Raji (cell line): Measurements from ENCODE around the gene CBX2.

Source experiments
- POLR2A ChIP-seq: IDR thresholded peaks from 2 replicates; pipeline ENCODE4 v1.6.1; 2011; ENCODE audit warnings: low read depth, low read length, control low read depth; ENCODE audit not compliant: insufficient read depth

CBX2 gene

DNA sequence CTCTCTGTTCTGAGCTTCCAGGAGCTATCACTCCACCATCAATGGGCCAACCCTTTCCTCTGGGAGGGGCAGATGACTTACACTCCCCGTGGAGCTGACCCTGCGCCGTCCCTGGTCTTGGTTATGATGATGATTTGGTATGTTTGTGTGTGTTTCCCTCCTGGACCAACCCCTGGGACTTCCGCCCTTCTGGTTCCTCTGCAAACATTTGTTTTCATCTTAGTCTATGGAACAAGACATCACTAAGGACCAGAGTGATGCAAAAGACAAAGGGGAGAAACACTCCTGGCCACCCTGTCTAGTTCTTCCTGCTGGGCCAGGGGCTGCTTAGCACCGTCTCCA lies 47.6 kb downstream of the CBX2 start:
- no peak for TF ChIP-seq POLR2A

DNA sequence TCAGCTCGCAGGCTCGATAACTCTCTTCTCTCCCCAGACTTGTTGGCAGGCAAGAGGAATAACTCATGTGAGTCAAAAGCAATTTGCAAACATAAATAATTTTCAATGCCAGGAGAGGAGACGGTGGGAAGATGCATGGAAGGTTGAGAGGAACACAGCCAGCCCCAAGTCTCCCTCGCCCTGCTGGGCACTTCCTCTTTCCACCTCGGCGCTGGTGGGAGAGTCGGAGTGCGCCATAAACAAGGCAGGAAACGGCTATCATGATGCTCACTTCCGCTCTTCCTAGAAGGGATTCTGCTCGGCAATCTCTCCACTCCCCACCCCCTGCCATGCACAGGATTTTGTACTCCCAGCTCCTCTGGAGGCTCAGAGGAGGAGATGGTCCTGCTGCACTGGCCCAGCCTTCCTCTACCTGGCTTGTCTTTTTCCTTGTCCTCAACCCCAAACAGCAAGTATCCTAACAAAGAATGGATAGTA lies 48.3 kb downstream of the CBX2 start:
- TF ChIP-seq POLR2A, result no peak

DNA sequence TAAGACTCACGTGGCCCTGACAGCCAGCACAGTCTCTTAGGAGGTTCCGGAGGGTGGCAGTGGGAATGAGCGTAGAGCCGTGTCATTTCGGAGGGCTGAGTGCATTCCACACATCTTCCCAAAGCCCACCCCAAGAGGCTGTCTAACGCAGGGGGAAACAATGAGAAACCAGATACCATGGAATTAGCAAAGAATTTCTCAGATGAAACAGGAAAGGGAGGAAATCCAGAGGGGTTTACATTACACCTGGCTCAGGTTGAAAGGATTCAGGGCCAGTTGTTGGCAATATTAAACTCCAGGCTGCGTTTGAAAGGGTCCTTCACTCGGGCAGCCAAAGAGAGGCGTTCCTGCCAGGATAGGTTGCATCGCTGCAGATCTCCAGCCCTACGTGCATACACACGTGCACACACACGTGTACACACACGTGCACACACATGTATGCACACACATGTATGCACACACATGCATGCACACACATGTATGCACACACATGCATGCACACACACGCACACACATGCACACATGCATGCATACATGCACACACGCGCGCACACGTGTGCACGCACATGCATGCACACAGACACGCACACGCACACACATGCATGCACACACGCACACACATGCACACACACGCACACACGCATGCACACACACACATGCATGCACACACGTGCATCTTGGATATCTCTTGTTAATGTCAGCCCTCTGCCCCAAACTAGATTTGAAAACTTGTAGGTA lies 49.1 kb downstream of the CBX2 start:
- TF ChIP-seq POLR2A, result no peak

DNA sequence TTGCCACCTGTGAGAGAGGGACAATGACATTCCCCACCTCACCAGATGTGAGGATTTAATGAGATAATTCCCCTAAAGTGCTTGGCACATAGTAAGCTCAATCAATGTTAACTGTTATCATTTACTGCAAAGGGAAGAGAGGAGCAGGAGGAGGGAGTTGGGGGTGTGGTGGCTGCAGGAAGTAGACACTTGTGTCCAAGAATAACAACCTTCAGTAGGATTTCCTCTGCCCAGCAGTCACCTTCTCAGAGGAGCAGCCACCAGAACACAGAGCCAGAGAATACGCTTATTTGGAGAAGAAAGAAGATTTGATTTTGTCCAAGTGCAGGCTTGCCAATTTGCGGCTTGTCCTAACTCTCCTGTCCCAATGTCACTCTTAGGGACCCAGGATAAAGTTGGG lies 51.1 kb downstream of the CBX2 start:
- TF ChIP-seq POLR2A, result no peak

GRCh38 chr17:79829457-79829856 lies 51.5 kb downstream of the CBX2 start:
- no peak for TF ChIP-seq POLR2A

DNA sequence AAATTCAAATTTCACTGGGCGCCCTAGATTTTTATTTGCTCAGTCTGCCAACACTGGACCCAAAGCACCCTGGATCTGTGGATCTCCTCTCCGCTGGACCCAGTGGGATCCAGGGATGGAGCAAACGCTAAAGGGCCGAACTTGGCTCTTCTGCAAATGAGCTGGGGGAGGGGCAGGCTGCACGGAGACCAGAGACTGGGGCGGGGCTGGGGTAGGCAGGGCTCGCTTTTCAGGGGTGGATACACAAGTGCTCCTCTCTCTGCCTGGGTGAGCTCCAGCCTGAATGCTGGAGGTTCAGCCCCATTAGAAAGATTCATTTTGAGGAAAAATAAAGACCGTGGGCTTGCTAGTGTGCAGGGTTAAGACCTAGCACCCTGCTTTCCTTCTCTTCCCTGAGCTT lies 52.4 kb downstream of the CBX2 start:
- no peak for TF ChIP-seq POLR2A

- TF ChIP-seq POLR2A, result no peak
These were observed 52.9 kb downstream of the CBX2 start for GRCh38 chr17:79830763-79831264.

DNA sequence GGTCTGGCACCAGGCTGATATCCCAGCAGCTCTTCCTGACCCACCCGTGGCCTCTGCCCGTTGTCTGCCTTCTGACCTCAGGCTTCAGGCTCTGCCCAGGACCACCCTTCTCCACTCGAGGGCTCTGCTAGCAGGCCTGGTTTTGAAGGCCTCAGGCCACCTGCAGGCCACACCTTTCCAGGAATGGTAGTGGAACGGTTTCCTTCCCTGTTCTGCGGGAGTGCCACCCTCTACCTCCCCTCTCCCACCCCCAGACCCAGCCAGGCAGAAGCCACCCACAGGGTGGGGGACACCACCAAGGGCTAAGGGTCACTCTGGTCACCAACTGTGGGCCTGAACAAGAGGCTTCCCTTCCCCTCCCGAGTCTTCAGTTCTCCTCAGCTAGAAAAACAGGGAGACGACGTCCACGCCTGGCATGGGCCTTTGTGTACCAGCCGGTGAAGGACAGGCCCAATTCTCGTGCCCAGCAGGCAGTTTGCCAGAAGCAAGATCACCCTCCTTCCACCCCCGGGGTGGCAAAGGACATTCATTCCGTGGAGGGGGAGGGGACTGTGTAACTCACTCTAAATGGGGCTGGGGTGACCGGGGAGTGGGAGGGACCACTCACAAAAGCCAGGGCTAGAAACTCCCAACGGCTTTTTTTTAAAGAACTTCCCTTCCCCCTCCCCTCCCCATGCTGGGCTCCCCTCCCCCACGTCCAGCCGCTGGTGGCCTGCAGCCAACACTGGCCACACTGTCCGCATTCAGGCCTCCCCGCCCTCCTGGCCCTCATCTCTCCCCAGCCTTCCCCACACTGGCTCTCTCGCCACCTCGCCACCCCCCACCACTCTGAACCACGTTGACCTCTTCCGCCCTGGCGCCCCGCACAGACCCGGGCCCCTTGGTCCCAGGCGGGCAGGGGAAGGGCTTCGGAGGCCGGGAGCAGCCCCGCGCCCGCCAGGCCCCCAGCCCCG lies 53.6 kb downstream of the CBX2 start:
- TF ChIP-seq POLR2A, result no peak

DNA sequence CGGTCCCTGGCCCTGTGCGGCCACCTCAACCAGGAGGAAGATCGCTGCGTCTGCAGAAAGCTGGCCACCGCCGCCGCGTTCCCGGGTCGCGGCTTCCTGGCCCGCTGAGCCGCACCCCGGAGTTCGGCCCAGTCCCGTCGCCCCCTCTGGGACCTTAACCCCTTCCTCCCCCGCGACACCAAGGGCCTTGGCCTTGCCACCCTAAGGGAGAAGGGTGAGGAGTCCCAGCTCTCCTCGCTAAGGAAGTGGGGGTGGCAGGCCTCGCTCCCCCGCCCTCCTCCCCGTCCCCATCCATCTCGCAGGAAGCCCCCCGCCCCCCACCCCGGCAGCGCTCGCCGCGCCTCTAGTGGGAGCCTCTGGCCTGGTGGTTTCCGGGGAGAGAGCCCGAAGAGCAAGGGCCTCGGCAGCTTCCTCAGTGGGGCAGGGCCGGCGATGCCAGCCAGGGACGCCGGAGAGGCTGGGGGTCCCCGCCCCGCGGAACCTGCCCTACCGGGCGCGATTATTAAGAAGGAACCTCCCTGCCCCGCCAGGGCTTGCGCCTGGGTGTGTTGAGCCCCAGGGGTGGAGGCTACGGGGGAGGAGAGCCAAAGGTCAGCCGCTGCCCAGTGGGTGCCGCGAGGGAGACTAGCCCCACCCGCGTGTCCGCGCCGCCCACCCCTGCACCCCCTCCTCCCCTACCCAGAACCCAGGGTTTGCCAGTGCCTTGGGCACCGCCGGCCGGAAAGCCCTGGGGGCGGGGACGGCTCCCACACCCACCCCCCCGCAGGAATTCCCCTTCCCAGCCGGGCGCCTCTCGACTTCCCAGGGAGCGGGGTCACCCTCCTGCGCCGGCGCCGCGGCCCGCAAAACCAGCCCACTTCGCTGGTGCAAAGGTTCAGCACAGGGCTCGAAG lies 54.5 kb downstream of the CBX2 start:
- TF ChIP-seq POLR2A, result no peak

GRCh38 chr17:79833110-79833450 lies 55.1 kb downstream of the CBX2 start:
- no peak for TF ChIP-seq POLR2A

GRCh38 chr17:79833744-79834564 lies 56.0 kb downstream of the CBX2 start:
- TF ChIP-seq POLR2A, result no peak

- TF ChIP-seq POLR2A, result no peak
These were observed 56.9 kb downstream of the CBX2 start for GRCh38 chr17:79834565-79835469.

GRCh38 chr17:79835470-79835899 lies 57.5 kb downstream of the CBX2 start:
- TF ChIP-seq POLR2A, result no peak
